GM19328 (cell line): ENCODE data around the gene GRAMD2B.

Source experiments
- ATAC-seq: cut with Tn5 transposase; IDR thresholded peaks from one replicate; pipeline ENCODE4 v1.9.1; 2021; ENCODE audit warnings: mild to moderate bottlenecking, moderate library complexity; ENCODE audit not compliant: unreplicated experiment

The GRAMD2B gene

DNA sequence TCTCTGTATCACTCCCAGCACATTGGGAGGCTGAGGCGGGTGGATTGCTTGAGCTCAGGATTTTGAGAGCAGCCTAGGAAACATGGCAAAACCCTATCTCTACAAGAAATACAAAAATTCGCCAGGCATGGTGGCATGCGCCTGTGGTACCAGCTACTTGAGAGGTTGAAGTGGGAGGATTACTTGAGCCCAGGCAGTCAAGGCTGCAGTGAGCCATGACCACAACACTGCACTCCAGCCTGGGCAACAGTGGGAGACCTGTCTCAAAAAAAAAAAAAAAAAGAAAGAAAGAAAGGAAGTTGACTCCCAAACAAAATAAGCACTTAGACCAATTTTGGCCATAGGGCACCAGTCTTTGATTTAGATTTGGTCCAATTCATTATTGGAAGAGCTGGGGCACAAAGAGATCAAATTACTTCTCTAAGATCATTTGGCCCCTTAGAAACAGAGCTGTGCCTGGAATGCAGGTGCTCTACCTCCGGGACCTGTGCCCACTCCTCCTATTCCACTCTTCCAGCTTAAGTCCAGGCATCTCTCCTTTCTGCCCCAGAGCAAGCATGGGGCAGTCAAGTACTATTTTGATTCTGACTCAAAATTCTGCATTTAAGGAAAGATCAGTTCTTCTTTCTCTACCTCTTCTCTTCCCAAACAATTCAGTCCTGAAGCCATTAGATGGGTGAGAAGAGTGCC is 112.8 kb downstream of the GRAMD2B start:
- ATAC-seq: no peak

DNA sequence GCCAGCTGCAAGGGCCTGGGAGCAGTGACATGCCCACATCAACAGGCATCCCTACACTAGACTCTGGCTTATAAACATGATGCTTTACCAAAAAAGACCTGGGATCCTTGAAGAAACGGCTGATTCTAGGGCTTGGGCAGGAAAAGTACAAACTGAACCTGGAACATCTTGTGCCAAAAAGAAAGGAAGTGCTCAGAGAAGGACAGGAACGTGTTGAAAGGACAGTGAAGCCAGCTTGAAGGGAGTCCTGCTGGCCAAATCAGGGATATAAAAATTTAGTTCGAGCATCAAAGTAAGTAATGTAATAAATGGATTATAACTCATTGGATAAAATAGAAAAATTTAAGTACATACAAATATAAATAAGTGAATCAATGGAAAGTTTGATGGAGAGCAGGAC is 113.7 kb downstream of the GRAMD2B start:
- ATAC-seq: no peak

DNA sequence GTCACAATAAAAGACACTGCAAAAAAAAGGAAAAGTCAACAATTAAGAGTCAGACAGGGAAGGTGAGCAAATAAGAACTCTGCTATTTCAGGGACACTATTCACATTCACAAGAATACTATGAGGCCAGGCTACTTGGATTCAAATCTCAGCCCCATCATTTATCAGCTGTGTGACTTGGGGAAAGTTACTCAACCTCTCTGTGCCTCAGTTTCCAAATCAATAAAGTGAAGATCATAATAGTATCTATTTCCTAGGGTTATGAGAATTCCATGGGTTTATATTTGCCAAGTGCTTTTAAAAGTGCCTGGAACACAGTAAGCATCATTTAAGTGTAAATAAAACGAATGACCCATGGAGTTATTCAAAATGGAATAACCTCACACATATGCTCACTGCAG is 115.4 kb downstream of the GRAMD2B start:
- ATAC-seq: no peak

DNA sequence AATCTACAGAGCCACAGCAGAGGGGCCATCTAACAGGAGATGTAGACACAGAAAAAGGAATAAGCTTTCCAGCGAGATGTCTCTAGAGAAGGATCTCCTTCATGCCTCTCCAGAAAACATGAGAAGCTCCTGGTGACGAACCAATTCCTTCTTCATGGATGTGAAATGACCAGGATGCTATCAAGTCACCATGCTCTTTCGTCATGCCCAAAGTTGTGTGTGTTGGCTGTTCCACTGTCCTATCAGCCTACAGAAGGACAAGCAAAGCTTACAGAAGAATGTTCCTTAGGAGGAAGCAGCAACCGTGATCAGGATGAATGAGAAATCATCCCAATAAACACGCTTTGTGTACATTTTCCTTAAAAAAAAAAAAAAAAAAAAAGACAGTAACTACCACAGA is 117.4 kb downstream of the GRAMD2B start:
- ATAC-seq: no peak

DNA sequence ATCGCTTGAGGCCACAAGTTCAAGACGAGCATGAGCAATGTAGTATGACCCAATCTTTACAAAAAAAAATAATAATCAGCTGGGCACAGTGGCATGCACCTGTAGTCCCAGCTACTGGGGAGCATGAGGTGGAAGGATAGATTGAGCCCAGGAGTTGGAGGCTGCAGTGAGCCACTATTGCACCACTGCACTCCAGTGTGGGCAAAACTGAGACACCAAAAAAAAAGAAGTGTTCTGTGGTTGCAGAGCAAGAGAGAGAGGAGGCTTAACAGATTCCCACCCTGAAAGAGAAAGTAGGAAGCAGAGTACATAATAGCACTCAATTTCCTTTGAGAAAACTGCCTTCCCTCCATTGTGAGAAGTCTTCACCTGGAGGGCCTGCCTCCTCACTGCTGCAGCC is 119.2 kb downstream of the GRAMD2B start:
- ATAC-seq: no peak

DNA sequence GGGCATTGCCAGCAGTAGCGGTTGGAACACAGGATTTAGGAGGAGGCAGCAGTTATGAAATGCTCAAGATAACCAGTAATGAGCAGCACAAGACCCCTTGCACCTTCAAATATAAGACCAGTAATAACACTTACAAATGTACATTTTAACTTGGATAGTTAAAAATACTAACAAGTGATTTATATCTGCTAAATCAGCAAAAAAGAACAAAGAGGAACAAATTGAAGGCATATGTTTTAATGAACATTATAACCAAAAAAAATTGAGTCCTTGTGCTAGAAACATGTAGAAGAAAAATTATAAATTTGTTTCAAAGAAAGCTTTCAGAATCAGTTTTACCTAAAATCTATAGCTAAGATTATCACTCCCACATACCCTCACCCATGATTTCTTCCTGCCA is 119.8 kb downstream of the GRAMD2B start:
- ATAC-seq: no peak

DNA sequence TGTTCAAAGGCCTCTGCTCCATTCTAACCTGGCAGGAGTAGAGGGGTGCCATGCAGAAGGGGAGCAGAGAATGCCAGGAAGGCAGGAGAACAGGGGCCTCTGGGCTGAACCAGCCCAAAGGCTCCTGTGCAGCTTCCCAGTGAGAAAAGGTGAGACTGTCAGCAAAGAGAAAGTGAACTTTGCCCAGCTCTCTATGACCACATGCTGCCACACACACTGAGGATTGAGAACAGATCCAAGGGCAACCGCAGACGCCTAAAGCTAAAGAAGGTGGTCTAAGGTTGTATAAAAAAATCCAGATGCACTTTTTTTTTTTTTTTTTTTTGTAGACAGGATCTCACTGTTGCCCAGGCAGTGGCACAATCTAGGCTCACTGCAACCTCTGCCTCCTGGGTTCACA is 120.5 kb downstream of the GRAMD2B start:
- no peak for ATAC-seq
